Thoracic aorta (tissue), 2 donors: ENCODE data around the gene CERS1. TPM values are rescaled to one million over a fixed set of nuclear protein-coding genes. Genes with fewer than 3 reads are reported as not detected.

ENCODE experiments used
- ATAC-seq: fragments of 150-250 bp; one replicate; pipeline ENCODE4 v1.8.0; 2017; ENCODE audit warnings: low read depth; ENCODE audit not compliant: insufficient number of reproducible peaks, low FRiP score
- DNase-seq: peaks from one replicate; pipeline ENCODE4 v3.0.0-alpha.2; 2020; ENCODE audit warnings: low spot score
- H3K27ac ChIP-seq, 2 donors: fragments of 200-600 bp; sonication (generic); 1 replicate in 1 of 2; 2 replicates in 1 of 2; pipeline ENCODE4 v1.5.1; 2016; ENCODE audit warnings: mild to moderate bottlenecking in 2 of 2, moderate library complexity in 2 of 2
- H3K27me3 ChIP-seq: fragments of 200-600 bp; sonication (generic); replicated peaks from 2 replicates; pipeline ENCODE4 v1.6.0; 2016; ENCODE audit warnings: mild to moderate bottlenecking; ENCODE audit not compliant: insufficient read depth
- H3K36me3 ChIP-seq: fragments of 200-600 bp; sonication (generic); one replicate; pipeline ENCODE4 v1.5.1; 2016
- H3K4me1 ChIP-seq, 2 donors: fragments of 200-600 bp; sonication (generic); 1 replicate in 1 of 2; 2 replicates in 1 of 2; pipeline versions ENCODE4 v1.5.1 to v1.6.0; 2016; ENCODE audit warnings: low read depth in 2 of 2, mild to moderate bottlenecking in 1 of 2; ENCODE audit not compliant: control insufficient read depth in 1 of 2
- H3K4me3 ChIP-seq: fragments of 200-600 bp; sonication (generic); 2 replicates; pipeline ENCODE4 v1.5.1; 2016; ENCODE audit warnings: mild to moderate bottlenecking
- H3K9me3 ChIP-seq: fragments of 200-600 bp; sonication (generic); 2 replicates; pipeline ENCODE4 v1.5.1; 2016
- CTCF ChIP-seq: fragments of 200-600 bp; sonication (generic); IDR thresholded peaks from one replicate; pipeline ENCODE4 v1.5.1; 2019; ENCODE audit warnings: antibody characterized with exemption
- total RNA-seq, 2 donors: library from RNA; depleted of rRNA; stranded (reverse); fragments of >200 nt; gene quantifications; one replicate each; pipeline versions ENCODE4 v1.1.0 to v1.2.3, GENCODE V29; 2016

The CERS1 gene
- total RNA-seq, 2 donors from 2014 or later, result 1.1 to 1.7 TPM

DNA sequence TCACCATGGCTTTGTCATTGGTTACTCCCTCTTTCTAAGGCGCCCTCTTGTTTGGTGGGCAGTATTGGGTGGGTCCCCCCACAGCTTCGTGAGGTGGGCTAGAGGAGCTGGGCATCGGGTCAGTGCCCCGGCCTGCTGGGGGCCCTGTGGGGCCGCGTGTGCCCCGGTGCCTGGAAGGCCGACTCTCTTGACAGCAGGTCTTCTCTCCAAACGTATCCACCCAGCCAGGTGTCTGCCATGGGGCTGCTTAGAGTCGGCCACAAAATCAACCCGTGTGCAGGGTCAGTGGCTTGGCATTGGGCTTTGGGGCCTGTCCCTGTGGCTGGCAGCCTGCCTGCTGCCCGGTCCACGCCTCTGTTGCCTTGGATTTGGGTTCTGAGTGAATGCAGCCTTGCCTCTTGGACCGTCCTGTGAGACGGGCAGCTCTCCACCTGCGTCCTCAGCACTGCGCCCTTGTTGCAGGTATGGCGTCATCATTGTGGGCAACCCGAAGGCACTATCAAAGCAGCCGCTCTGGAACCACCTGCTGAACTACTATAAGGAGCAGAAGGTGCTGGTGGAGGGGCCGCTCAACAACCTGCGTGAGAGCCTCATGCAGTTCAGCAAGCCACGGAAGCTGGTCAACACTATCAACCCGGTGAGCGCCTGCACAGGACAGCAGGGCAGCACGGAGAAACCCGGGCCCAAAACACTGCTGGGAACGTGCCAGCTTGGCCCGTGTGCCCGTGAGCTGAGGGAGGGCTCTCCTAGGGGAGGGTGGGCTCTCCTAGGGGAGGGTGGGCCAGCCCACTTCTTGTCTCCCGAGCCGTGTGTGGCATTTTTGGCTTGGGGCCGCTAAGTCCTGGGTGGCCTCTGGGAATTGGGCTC, 32.7 kb downstream of the CERS1 start:
- DNase-seq (no peak), ATAC-seq (no peak)
- H3K4me1 ChIP-seq, result no peaks in the 10 kb centered on the region
- no peaks in the 10 kb centered on the region for H3K27me3 ChIP-seq
- peaks cover 93% of the 10 kb centered on the region for H3K36me3 ChIP-seq
- no peaks in the 10 kb centered on the region for H3K9me3 ChIP-seq
- no peak overlapping the region for H3K27ac ChIP-seq
- no peak for TF ChIP-seq CTCF
- no peak overlapping the region for H3K4me3 ChIP-seq

DNA sequence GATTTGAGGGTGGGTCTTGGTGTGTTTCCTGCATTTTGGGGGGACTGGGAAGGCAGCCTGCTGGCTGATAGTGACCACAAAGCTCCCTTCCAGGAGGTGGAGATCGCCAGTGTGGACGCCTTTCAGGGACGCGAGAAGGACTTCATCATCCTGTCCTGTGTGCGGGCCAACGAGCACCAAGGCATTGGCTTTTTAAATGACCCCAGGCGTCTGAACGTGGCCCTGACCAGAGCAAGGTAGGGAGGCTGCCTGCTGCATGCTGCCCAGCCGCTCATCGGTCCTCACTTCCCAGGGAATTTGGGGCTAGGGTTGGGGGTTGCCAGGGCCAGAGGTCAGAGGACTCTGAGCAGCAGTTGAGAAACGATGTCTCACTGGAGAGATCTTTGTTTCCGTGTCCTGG, 34.0 kb downstream of the CERS1 start:
- H3K9me3 ChIP-seq, result no peaks in the 10 kb centered on the region
- H3K4me1 ChIP-seq, result no peaks in the 10 kb centered on the region
- H3K4me3 ChIP-seq, result no peak overlapping the region
- no peak overlapping the region for H3K27ac ChIP-seq
- ATAC-seq (no peak), DNase-seq (no peak)
- H3K27me3 ChIP-seq, result no peaks in the 10 kb centered on the region
- TF ChIP-seq CTCF, result no peak
- peaks cover 93% of the 10 kb centered on the region for H3K36me3 ChIP-seq

GRCh38 chr19:18861235-18861634, 34.7 kb downstream of the CERS1 start:
- no peak for ATAC-seq
- H3K27ac ChIP-seq, result no peak overlapping the region
- no peak for TF ChIP-seq CTCF
- DNase-seq, result no peak
- no peak overlapping the region for H3K4me3 ChIP-seq
- no peaks in the 10 kb centered on the region for H3K4me1 ChIP-seq
- no peaks in the 10 kb centered on the region for H3K27me3 ChIP-seq
- H3K36me3 ChIP-seq, result peaks cover 95% of the 10 kb centered on the region
- no peaks in the 10 kb centered on the region for H3K9me3 ChIP-seq

DNA sequence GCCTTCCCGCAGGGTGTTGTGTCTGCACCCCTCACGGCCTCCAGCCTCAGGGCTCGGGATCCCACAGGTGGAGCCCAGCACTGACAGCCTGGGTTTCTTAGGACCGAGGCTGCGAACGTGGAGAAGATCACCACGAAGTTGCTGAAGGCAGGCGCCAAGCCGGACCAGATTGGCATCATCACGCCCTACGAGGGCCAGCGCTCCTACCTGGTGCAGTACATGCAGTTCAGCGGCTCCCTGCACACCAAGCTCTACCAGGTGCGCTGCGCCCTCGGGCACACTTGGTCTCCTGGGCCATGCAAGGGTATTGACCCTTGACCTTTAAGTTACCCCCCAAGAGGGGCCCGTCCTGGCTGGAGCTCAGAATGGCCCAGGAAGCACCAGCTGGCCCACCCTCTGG, 35.2 kb downstream of the CERS1 start:
- no peak overlapping the region for H3K27ac ChIP-seq
- H3K36me3 ChIP-seq, result peaks cover 96% of the 10 kb centered on the region
- H3K27me3 ChIP-seq, result no peaks in the 10 kb centered on the region
- TF ChIP-seq CTCF, result no peak
- DNase-seq, result no peak
- H3K4me1 ChIP-seq, result no peaks in the 10 kb centered on the region
- ATAC-seq, result no peak
- H3K9me3 ChIP-seq, result no peaks in the 10 kb centered on the region
- H3K4me3 ChIP-seq, result no peak overlapping the region

DNA sequence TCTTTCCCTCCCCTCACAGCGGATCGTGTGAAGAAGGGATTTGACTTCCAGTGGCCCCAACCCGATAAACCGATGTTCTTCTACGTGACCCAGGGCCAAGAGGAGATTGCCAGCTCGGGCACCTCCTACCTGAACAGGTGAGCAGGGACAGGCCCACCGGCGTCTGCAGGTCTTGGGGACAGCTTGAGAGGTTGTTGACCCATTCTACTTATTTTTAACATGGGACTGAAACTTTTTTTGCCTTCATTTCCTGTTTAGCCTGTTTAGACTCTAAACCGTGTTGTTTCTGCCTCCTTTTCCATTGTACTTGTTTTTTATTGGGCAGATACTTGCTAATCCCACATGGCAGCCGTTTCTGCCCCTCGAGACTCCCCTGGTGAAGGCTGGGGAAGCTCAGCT, 35.7 kb downstream of the CERS1 start:
- no peak for TF ChIP-seq CTCF
- Histone ChIP-seq H3K4me3 (no peak overlapping the region), H3K27me3 (no peaks in the 10 kb centered on the region), H3K9me3 (no peaks in the 10 kb centered on the region), H3K4me1 (no peaks in the 10 kb centered on the region), H3K36me3 (peaks cover 96% of the 10 kb centered on the region), H3K27ac (no peak overlapping the region)
- ATAC-seq, result no peak
- DNase-seq, result no peak
